ENCODE data around the gene BRD3OS.

Gene BRD3OS

DNA sequence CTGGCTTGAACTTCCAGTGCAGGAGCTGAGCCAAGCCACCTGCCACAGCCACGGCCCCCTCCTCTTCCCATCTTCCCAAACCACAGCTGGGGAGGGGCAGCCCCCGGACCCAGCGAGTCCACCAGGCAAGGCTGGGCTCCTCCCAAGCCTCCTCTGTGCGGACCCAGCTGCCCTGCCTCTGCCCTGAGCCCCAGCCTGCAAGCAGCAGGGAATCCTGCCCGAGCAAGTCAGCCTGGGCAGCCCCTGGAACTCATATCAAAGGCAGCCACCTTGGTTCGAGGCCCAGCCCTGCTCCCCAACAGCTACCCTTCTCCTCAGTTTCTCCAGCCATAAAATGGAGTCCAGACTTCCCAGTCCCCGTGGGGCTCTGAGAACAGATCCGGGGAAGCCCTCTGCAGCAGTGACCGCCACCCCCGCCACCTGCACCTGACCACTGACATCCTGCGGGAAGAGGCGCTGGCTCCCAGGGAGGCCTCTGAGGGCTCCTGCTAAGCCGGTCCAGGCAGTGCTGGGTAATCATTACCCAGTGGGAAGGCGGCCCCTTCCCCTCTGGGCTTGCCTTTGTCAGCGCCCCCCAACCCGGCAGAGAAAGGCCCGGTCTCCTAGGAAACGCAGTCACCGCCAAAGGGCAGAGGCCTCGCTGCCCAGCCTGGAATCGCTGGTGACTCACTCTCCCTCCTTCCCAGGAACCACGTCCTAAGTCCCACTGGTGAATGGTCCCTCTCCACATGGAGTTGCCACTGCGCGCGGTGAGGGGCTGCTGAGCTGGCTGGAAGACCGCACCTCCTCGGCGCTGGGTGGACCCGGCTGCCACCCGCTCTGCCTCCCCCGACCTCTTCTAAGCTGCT is 34.7 kb upstream of the BRD3OS start:
- TF ChIP-seq, protein P1, sequence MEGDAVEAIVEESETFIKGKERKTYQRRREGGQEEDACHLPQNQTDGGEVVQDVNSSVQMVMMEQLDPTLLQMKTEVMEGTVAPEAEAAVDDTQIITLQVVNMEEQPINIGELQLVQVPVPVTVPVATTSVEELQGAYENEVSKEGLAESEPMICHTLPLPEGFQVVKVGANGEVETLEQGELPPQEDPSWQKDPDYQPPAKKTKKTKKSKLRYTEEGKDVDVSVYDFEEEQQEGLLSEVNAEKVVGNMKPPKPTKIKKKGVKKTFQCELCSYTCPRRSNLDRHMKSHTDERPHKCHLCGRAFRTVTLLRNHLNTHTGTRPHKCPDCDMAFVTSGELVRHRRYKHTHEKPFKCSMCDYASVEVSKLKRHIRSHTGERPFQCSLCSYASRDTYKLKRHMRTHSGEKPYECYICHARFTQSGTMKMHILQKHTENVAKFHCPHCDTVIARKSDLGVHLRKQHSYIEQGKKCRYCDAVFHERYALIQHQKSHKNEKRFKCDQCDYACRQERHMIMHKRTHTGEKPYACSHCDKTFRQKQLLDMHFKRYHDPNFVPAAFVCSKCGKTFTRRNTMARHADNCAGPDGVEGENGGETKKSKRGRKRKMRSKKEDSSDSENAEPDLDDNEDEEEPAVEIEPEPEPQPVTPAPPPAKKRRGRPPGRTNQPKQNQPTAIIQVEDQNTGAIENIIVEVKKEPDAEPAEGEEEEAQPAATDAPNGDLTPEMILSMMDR (IDR thresholded peaks at IDR 0.05; ENCODE audit: extremely low read depth, missing control alignments), result no peak
- no peak for DNase-seq (ENCODE audit: low spot score)

DNA sequence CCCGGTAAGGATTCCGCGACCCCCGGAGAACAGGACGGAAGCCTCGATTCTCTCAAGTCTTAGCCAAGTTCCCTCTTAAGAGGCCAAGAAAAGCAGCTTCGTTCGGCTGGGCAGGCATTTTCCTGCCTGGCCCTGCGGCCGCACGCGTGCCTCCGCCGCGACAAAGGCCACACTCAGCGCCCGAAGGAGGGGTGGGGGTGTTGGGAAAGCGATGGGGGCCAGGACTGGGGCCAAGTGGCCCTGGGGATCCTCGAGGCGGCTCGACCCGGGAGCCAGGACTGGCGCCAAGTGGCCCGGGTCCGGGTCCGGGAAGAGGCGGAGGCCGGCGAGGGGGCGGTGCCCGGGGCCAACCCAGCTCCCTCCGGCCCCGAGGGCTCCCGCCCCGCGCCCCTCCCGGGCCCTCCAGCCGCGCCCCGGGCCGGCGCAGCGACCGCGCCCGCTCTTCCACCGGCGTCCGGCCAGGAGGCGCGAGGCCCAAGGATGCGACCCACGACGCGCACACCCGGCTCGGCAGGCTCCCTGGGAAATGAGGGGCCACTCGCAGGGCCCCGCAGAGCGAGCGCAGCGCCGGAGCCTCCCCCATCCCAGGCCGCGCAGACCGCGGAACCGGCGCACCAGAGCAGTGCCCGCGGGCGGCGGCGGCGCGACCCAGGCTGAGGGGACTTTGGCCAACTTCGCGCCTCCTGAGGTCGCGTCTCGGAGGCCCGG is 33.9 kb upstream of the BRD3OS start:
- peak; percentile 65 for DNase-seq (ENCODE audit: low spot score)
- TF ChIP-seq, protein P1 (IDR thresholded peaks at IDR 0.05; ENCODE audit: extremely low read depth, missing control alignments), result no peak

DNA sequence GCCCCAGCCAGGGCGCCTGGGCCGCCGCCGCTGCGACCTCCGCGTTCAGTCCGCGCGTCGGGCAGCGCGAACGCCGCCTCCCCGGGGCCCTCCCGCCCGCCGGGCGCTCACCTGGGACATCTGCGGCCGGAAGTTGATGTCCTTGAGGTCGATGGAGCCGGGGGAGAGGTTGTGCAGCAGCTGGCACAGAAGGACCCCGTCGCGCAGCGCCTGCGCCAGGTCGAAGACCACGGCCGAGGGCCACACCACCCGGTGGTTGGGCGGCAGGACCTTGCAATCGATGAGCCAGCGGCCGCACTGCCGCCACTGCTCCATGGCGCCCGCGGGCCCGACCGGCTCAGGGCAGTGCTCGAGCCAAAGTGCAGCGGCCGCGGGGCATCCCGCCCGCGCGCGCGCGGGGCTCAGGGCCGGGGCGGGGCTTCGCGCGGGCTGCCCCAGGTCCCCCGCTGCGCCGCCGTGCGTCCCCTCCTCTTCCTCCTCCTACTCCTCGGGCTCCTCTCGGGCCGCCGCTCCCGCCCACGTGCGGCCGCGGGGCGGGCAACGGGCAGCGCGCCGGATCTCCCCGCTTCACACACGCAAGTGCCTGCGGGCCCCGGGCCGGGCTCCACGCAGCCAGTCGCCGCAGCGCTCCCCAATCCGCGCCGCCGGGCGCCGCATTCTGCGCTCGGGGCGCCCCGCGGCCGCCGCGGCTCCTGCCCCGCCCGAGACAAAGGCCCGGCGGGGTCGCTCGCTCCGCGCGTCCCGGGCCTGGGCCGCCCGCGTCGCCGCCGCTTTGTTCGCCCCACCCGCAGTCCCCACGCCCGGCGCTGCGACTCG is 33.1 kb upstream of the BRD3OS start, which contains the start of gene VAV2:
Gene VAV2 (minus strand): TSS at position 361 of the 816 bp plus-strand sequence. CDS start 46 bp downstream, at position 315.
- DNase-seq (ENCODE audit: low spot score), result peak; percentile 92
- TF ChIP-seq, protein P1 (IDR thresholded peaks at IDR 0.05; ENCODE audit: extremely low read depth, missing control alignments), result no peak

DNA sequence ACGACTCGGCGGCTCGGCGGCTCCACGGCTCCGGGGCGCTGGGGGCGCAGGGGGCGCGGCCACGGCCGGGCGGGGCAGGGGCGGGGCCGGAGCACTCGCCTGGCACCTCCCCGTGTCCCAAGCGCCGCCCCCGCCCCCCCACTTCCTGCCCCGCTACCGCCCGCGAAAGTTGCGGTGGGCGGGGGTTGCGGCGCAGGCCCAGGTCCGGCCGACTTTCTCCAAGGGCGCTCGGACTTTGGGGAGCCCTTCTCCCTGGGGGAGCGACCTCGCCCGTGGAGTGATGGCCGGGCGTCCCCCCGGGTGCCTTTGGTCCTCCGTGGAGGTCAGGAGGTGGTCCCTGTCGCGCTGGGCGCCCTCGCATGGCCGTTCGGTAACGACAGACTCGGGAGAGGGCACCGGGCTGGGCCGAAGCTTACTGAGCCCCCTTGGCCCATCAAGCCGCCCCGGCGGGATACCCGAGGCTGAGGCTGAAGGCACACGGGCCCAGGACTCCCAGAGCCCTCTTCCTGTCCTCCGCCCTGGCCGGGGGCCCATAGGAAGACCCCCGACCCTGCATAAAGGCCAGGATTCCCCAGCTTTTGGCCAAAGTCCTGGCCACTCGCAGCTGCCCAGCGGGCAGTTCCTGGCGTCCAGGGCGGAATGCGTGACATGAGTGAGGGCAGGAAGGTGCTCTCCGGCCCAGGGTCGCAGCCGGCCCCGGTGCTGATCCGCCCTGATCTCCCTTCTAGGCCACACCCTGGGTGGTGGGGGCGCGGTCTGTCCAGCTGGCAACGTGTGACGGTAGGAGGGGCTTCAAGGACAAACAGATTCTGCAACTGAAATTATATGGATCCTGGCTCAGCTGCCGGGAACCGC is 32.3 kb upstream of the BRD3OS start:
- DNase-seq (ENCODE audit: low spot score), result peak; percentile 96
- TF ChIP-seq, protein P1 (IDR thresholded peaks at IDR 0.05; ENCODE audit: extremely low read depth, missing control alignments), result peak; percentile 33

DNA sequence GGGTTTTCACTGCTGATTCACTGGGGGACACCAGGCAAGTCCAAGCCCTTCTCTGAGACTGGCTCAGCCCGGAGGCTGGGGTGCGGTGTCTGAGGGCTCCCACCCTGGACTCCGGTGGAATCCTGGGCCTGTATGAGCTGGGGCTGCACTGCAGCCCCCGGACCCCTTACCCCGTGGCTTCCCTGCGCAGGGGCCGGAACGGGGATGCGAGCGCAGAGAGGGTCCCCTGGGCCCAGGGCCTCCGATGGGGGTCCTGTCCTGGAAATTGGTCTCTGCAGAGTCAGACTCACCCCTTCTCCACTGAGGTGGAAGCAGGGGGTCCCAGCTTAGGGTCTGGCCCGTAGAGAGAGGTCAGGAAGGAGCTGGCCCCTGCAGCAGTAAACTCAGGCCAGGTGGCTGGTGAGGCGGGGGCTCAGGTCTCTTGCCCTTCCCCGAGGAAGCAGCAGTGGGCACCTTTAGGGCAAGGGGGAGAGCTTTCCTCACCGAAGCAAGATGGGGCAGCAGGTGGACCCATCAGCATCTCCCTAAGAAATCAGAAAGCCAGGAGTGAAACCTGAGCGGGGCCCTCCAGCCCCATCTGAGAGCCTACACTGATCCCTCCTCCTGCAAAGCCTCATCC is 31.5 kb upstream of the BRD3OS start:
- no peak for DNase-seq (ENCODE audit: low spot score)
- TF ChIP-seq, protein P1 (IDR thresholded peaks at IDR 0.05; ENCODE audit: extremely low read depth, missing control alignments), result no peak

DNA sequence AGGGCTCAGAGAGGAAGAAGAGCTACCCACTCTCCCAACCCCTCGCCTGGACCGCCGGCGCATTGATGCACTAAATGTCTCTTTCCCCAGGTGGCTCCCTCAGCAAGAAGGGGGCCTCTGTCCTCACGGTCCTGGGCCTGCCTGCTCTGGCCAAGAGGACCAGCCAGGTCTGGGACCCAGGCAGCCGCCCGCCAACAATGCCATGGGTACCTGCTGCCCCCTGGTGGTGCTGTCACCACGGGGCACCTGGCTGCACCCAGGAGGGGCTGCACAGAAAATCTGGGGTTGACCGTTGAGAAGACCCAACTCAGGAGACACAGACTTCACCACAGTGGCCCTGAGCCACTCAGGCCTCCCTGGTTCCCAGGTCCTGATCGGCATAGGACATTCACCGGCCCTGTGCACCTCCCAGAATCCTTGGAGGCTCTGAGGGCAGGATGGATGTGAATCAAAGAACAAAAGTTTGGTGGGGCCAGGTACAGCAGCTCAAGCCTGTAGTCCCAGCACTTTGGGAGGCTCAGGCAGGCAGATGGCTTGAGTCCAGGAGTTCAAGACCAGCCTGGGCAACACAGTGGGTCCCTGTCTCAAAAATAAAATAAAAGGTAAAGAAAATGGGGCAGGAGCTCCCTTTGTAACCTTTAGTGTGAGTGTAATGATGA is 30.8 kb upstream of the BRD3OS start:
- DNase-seq (ENCODE audit: low spot score), result peak; percentile 89
- TF ChIP-seq, protein P1 (IDR thresholded peaks at IDR 0.05; ENCODE audit: extremely low read depth, missing control alignments), result peak; percentile 95
